ENCODE results near the gene LONP2. TPM values are rescaled to one million over a fixed set of nuclear protein-coding genes. Genes with fewer than 3 reads are reported as not detected.

Gene LONP2
- total RNA-seq, 1 experiment from 2014 or later: 41.5 TPM

- BruUV-seq (replicated peaks): no TSS peak
- Histone ChIP-seq H3K27ac (ENCODE audit: low read length) (no peak overlapping the region), H2AFZ (ENCODE audit: low read length) (no peak overlapping the region), H3K79me2 (ENCODE audit: low read length) (no peaks in the 10 kb centered on the region), H3F3A (ENCODE audit: low read length, unreplicated experiment) (no peaks in the 10 kb centered on the region), H3K9ac (ENCODE audit: low read length) (no peak overlapping the region), H3K4me1 (ENCODE audit: insufficient read depth, low read length) (no peaks in the 10 kb centered on the region), H3K4me2 (ENCODE audit: low read length) (no peak overlapping the region), H3K27me3 (ENCODE audit: low read length) (no peaks in the 10 kb centered on the region), H3K9me2 (replicated peaks; ENCODE audit: low read length) (no peaks in the 10 kb centered on the region), H3K9me3 (ENCODE audit: low read length) (no peaks in the 10 kb centered on the region), H3K4me3 (ENCODE audit: low read length) (no peak overlapping the region), H4K20me1 (ENCODE audit: low read length) (no peaks in the 10 kb centered on the region), H3K36me3 (ENCODE audit: low read depth, low read length) (peaks cover 10% of the 10 kb centered on the region; the same call in 1 of the 2 replicates)
- TF ChIP-seq EZH2 (IDR thresholded peaks at IDR 0.05; ENCODE audit: low read length, unreplicated experiment) (no peak), EZH2phosphoT487 (IDR thresholded peaks at IDR 0.05; ENCODE audit: borderline replicate concordance, low read length) (no peak), CTCF (conservative IDR thresholded peaks at IDR 0.05; ENCODE audit: low read depth, low read length) (no peak)
- ATAC-seq (no peak), DNase-seq (no peak)
- CTCF ChIA-PET: no interaction called here
- intact Hi-C loops (cut with micrococcal nuclease): no loop called here
- POLR2A ChIA-PET (ENCODE audit: unreplicated experiment): no interaction called here
Measured at GRCh38 chr16:48335961-48336360, 91.9 kb downstream of the LONP2 start.

DNA sequence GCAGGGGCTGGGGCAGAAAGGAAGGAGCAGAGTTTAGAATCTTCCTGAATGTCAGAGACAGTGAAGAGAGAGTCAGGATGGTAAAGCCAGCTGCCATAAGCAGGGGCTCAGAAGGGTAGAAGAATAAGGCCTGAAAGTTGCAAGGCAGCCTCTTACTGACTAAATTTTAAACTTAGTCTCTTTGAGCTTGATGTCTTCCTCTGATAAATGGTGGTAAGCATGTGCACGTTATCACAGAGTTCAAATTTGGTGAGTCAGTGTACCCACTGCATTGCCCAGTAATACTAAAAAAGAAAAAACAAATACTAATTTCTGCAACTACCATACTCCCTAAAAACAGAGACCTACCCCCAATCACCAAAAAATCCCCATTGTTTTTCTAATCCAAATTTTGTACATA is 96.0 kb downstream of the LONP2 start:
- ChIA-PET POLR2A (ENCODE audit: unreplicated experiment) (no interaction called here), CTCF (no interaction called here)
- Histone ChIP-seq H3K9me2 (replicated peaks; ENCODE audit: low read length) (no peaks in the 10 kb centered on the region), H3K4me1 (ENCODE audit: insufficient read depth, low read length) (no peaks in the 10 kb centered on the region), H3K27ac (ENCODE audit: low read length) (no peak overlapping the region), H3K9ac (ENCODE audit: low read length) (no peak overlapping the region), H3K4me3 (ENCODE audit: low read length) (no peak overlapping the region), H4K20me1 (ENCODE audit: low read length) (no peaks in the 10 kb centered on the region), H2AFZ (ENCODE audit: low read length) (no peak overlapping the region), H3K36me3 (ENCODE audit: low read depth, low read length) (peaks cover 5% of the 10 kb centered on the region; the same call in 1 of the 2 replicates), H3K4me2 (ENCODE audit: low read length) (no peak overlapping the region), H3K9me3 (ENCODE audit: low read length) (no peaks in the 10 kb centered on the region), H3K27me3 (ENCODE audit: low read length) (no peaks in the 10 kb centered on the region), H3K79me2 (ENCODE audit: low read length) (no peaks in the 10 kb centered on the region), H3F3A (ENCODE audit: low read length, unreplicated experiment) (no peaks in the 10 kb centered on the region)
- TF ChIP-seq CTCF (conservative IDR thresholded peaks at IDR 0.05; ENCODE audit: low read depth, low read length) (no peak), EZH2phosphoT487 (IDR thresholded peaks at IDR 0.05; ENCODE audit: borderline replicate concordance, low read length) (no peak), EZH2 (IDR thresholded peaks at IDR 0.05; ENCODE audit: low read length, unreplicated experiment) (no peak)
- DNase-seq (no peak), ATAC-seq (no peak)
- BruUV-seq (replicated peaks): no TSS peak
- intact Hi-C loops (cut with micrococcal nuclease): no loop called here

DNA sequence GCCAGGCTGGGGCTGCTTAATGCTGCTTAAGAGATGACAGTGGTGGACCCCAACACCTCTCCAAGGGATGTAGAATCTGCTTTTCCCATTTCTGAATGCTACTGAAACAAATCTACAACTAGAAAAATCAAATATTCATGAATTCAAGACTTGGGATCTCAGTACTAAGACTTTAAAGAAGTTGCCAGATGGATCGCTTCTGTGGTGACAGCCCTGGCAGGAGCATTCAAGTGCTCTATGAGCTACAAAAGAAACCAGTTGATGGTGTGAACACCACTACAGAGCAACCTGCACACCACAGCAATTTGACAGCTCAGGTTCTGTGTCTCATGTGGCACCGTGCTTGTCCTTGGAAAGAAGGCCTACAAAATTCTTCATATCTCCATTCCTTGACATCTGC is 98.5 kb downstream of the LONP2 start:
- Histone ChIP-seq H3K9ac (ENCODE audit: low read length) (no peak overlapping the region), H3K4me2 (ENCODE audit: low read length) (no peak overlapping the region), H2AFZ (ENCODE audit: low read length) (no peak overlapping the region), H3K9me2 (replicated peaks; ENCODE audit: low read length) (no peaks in the 10 kb centered on the region), H3K4me1 (ENCODE audit: insufficient read depth, low read length) (no peaks in the 10 kb centered on the region), H3K27ac (ENCODE audit: low read length) (no peak overlapping the region), H3K36me3 (ENCODE audit: low read depth, low read length) (no peaks in the 10 kb centered on the region), H3K27me3 (ENCODE audit: low read length) (no peaks in the 10 kb centered on the region), H3K9me3 (ENCODE audit: low read length) (no peaks in the 10 kb centered on the region), H3F3A (ENCODE audit: low read length, unreplicated experiment) (no peaks in the 10 kb centered on the region), H3K4me3 (ENCODE audit: low read length) (no peak overlapping the region), H4K20me1 (ENCODE audit: low read length) (no peaks in the 10 kb centered on the region), H3K79me2 (ENCODE audit: low read length) (no peaks in the 10 kb centered on the region)
- ChIA-PET POLR2A (ENCODE audit: unreplicated experiment) (no interaction called here), CTCF (no interaction called here)
- ATAC-seq (no peak), DNase-seq (no peak)
- no peak for TF ChIP-seq EZH2 (IDR thresholded peaks at IDR 0.05; ENCODE audit: low read length, unreplicated experiment)
- TF ChIP-seq EZH2phosphoT487 (IDR thresholded peaks at IDR 0.05; ENCODE audit: borderline replicate concordance, low read length): no peak
- no peak for TF ChIP-seq CTCF (conservative IDR thresholded peaks at IDR 0.05; ENCODE audit: low read depth, low read length)
- no TSS peak for BruUV-seq (replicated peaks)
- intact Hi-C loops (cut with micrococcal nuclease): no loop called here
